GM13977 (cell line): Measurements from ENCODE around the gene VEGFB.

Source experiments
- DNase-seq: peaks from one replicate; pipeline ENCODE4 v3.0.0; 2012; ENCODE audit warnings: low spot score
- CTCF ChIP-seq: IDR thresholded peaks from 2 replicates; pipeline ENCODE4 v1.5.1; 2012; ENCODE audit warnings: mild to moderate bottlenecking, control low read depth; ENCODE audit not compliant: insufficient read depth; ENCODE audit errors: extremely low read depth, missing control alignments
- in situ Hi-C: fragments of 300-500 bp; cut with MboI; formaldehyde crosslinking; loops from one replicate; pipeline ENCODE4 v1.12.0; 2022; ENCODE audit warnings: low sequenced_read_pairs, low pct_unique_long_range_greater_than_20kb, mixed read lengths, inconsistent platforms; ENCODE audit not compliant: unreplicated experiment

The VEGFB gene

GRCh38 chr11:64249563-64250414 lies 15.4 kb downstream of the VEGFB start:
- no peak for DNase-seq
- in situ Hi-C loops = no loop called here
- TF ChIP-seq CTCF = no peak

- in situ Hi-C loops = no loop called here
- DNase-seq = peak; percentile 29
- TF ChIP-seq CTCF = no peak
Measured at GRCh38 chr11:64250415-64251015, 16.1 kb downstream of the VEGFB start.

- TF ChIP-seq CTCF = peak; percentile 73
- in situ Hi-C loops = no loop called here
- DNase-seq = peak; percentile 96
Measured at GRCh38 chr11:64251016-64251752, 16.8 kb downstream of the VEGFB start, which contains the start of gene PLCB3. PLCB3 (plus strand) TSS chr11:64251530; CDS start chr11:64251650, 120 bp downstream.

GRCh38 chr11:64251753-64252002 lies 17.3 kb downstream of the VEGFB start:
- in situ Hi-C loops = no loop called here
- no peak for TF ChIP-seq CTCF
- DNase-seq = no peak

GRCh38 chr11:64252003-64252872 lies 17.9 kb downstream of the VEGFB start:
- DNase-seq = peak; percentile 70
- peak; percentile 40 for TF ChIP-seq CTCF
- in situ Hi-C loops = no loop called here

GRCh38 chr11:64253043-64253442 lies 18.7 kb downstream of the VEGFB start:
- in situ Hi-C loops = no loop called here
- TF ChIP-seq CTCF = no peak
- DNase-seq = no peak
